Loucy (cell line): ENCODE measurements around the gene EZR.

Experiments
- H2AFZ ChIP-seq: fragments of 200-600 bp; sonication (generic); 2 replicates; pipeline ENCODE4 v1.6.0; 2016; ENCODE audit warnings: antibody characterized with exemption, mild to moderate bottlenecking, low read length, moderate library complexity
- H3F3A ChIP-seq: fragments of 200-600 bp; 2 replicates; pipeline ENCODE4 v1.6.0; 2016; ENCODE audit warnings: antibody characterized with exemption, low read depth, mild to moderate bottlenecking
- H3K27me3 ChIP-seq: fragments of 200-600 bp; sonication (generic); 2 replicates; pipeline ENCODE4 v1.6.1; 2014; ENCODE audit warnings: low read length, mild to moderate bottlenecking; ENCODE audit not compliant: insufficient read depth, poor library complexity, severe bottlenecking
- H3K36me3 ChIP-seq: fragments of 200-600 bp; sonication (generic); 2 replicates; pipeline ENCODE4 v1.6.1; 2016; ENCODE audit warnings: low read length; ENCODE audit not compliant: insufficient read depth
- H3K4me1 ChIP-seq: fragments of 200-600 bp; sonication (generic); 2 replicates; pipeline ENCODE4 v1.5.1; 2014; ENCODE audit warnings: low read length, mild to moderate bottlenecking; ENCODE audit not compliant: insufficient read depth, poor library complexity, severe bottlenecking
- H3K4me2 ChIP-seq: fragments of 200-600 bp; sonication (generic); 2 replicates; pipeline ENCODE4 v1.6.0; 2014; ENCODE audit warnings: antibody characterized with exemption, low read length, low read depth, mild to moderate bottlenecking; ENCODE audit not compliant: poor library complexity, severe bottlenecking
- H3K4me3 ChIP-seq: fragments of 200-600 bp; sonication (generic); 2 replicates; pipeline ENCODE4 v1.5.1; 2014; ENCODE audit warnings: low read length, mild to moderate bottlenecking, mixed read lengths; ENCODE audit not compliant: poor library complexity, severe bottlenecking
- H3K79me2 ChIP-seq: fragments of 200-600 bp; sonication (generic); 2 replicates; pipeline ENCODE4 v1.6.1; 2014; ENCODE audit warnings: low read length; ENCODE audit not compliant: insufficient read depth
- H3K9ac ChIP-seq: fragments of 200-600 bp; sonication (generic); 2 replicates; pipeline ENCODE4 v1.6.0; 2014; ENCODE audit warnings: mild to moderate bottlenecking, low read depth, low read length, moderate library complexity; ENCODE audit not compliant: poor library complexity, severe bottlenecking
- H3K9me2 ChIP-seq: fragments of 200-600 bp; sonication (generic); replicated peaks from 2 replicates; pipeline ENCODE4 v1.6.1; 2016; ENCODE audit warnings: low read depth, low read length, mixed read lengths
- H3K9me3 ChIP-seq: fragments of 200-600 bp; sonication (generic); 2 replicates; pipeline ENCODE4 v1.6.1; 2014; ENCODE audit warnings: mild to moderate bottlenecking, antibody characterized with exemption, low read length, low read depth; ENCODE audit not compliant: insufficient read depth
- H4K20me1 ChIP-seq: fragments of 200-600 bp; sonication (generic); 2 replicates; pipeline ENCODE4 v1.6.0; 2014; ENCODE audit warnings: antibody characterized with exemption, low read length, mild to moderate bottlenecking; ENCODE audit not compliant: insufficient read depth, poor library complexity, severe bottlenecking
- EZH2phosphoT487 ChIP-seq: fragments of 200-600 bp; IDR thresholded peaks from 2 replicates; pipeline ENCODE4 v1.6.1; 2018; ENCODE audit warnings: antibody characterized with exemption, mild to moderate bottlenecking, moderate library complexity, borderline replicate concordance
- TF ChIP-seq, protein P1 (sequence below): fragments of 200-600 bp; sonication (generic); conservative IDR thresholded peaks from 2 replicates; pipeline ENCODE4 v1.5.1; 2014; ENCODE audit warnings: mild to moderate bottlenecking, antibody characterized with exemption, low read length

Gene EZR

DNA sequence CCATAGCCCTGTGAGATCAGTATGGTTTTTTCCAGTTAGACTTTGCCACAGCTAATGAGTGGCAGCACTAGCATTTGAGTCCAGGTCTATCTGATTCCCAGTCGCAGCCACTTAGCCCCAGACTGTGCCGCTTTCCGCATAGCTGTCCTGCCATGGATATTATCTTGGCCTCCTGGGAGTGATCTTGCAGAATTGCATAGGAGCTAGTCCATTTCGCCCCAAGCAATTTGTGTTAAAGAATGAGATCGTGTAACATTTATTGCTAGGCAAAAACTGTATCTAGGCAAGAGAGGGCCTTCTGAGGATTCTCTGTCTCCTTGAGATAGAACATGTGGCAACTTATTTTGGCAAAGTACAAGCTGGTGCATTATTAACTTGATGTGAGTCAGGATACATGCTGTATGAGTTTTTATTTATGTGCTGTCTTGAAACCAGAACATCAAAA is 74.2 kb downstream of the EZR start:
- Histone ChIP-seq H4K20me1 (no peaks in the 10 kb centered on the region), H3K4me2 (no peak overlapping the region), H3K27me3 (no peaks in the 10 kb centered on the region), H3K9me2 (no peaks in the 10 kb centered on the region), H3K9ac (no peak overlapping the region), H3K9me3 (no peaks in the 10 kb centered on the region), H3K4me1 (no peaks in the 10 kb centered on the region), H3K36me3 (no peaks in the 10 kb centered on the region), H3F3A (no peaks in the 10 kb centered on the region), H3K4me3 (no peak overlapping the region), H3K79me2 (no peaks in the 10 kb centered on the region), H2AFZ (no peak overlapping the region)
- TF ChIP-seq, protein P1, sequence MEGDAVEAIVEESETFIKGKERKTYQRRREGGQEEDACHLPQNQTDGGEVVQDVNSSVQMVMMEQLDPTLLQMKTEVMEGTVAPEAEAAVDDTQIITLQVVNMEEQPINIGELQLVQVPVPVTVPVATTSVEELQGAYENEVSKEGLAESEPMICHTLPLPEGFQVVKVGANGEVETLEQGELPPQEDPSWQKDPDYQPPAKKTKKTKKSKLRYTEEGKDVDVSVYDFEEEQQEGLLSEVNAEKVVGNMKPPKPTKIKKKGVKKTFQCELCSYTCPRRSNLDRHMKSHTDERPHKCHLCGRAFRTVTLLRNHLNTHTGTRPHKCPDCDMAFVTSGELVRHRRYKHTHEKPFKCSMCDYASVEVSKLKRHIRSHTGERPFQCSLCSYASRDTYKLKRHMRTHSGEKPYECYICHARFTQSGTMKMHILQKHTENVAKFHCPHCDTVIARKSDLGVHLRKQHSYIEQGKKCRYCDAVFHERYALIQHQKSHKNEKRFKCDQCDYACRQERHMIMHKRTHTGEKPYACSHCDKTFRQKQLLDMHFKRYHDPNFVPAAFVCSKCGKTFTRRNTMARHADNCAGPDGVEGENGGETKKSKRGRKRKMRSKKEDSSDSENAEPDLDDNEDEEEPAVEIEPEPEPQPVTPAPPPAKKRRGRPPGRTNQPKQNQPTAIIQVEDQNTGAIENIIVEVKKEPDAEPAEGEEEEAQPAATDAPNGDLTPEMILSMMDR: no peak
- TF ChIP-seq EZH2phosphoT487: no peak

DNA sequence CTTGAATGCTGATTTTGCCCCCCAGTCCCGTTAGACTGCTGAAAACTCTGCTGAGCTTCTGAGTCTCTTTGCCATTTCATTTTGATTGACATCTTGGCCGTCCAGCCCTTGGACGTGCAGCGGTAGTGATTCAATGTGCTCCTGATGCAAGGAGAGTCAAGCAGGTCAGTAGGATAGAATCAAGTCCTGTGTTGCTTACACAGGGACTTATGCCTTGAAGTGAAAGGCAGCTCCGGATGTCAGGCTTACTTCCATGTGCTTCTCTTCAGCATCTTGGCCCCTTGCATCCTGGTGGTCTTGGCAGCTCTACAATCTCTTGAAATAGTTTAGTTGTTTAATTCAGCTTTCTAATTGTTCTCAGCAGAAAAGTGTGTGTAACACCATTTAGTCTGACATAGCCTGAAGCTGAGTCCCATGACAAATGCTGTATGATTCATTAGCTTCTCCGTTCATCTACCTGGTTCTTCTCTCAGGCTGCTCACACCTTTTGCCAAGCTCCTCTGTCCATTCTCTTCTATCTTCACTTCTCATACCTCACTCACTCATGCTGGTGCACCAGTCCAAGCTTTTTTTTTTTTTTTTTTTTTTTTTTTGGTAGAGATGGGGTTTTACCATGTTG is 76.0 kb downstream of the EZR start:
- no peaks in the 10 kb centered on the region for H3K9me2 ChIP-seq
- H4K20me1 ChIP-seq: no peaks in the 10 kb centered on the region
- no peak for TF ChIP-seq EZH2phosphoT487
- TF ChIP-seq, protein P1: no peak
- H3K9me3 ChIP-seq: 0 out of 2 replicates have a peak, but pooled peaks cover 4% of the 10 kb centered on the region
- H3K79me2 ChIP-seq: no peaks in the 10 kb centered on the region
- H2AFZ ChIP-seq: no peak overlapping the region
- no peaks in the 10 kb centered on the region for H3K4me1 ChIP-seq
- H3K27me3 ChIP-seq: no peaks in the 10 kb centered on the region
- H3K36me3 ChIP-seq: no peaks in the 10 kb centered on the region
- H3K9ac ChIP-seq: no peak overlapping the region
- no peak overlapping the region for H3K4me2 ChIP-seq
- no peak overlapping the region for H3K4me3 ChIP-seq
- no peaks in the 10 kb centered on the region for H3F3A ChIP-seq

DNA sequence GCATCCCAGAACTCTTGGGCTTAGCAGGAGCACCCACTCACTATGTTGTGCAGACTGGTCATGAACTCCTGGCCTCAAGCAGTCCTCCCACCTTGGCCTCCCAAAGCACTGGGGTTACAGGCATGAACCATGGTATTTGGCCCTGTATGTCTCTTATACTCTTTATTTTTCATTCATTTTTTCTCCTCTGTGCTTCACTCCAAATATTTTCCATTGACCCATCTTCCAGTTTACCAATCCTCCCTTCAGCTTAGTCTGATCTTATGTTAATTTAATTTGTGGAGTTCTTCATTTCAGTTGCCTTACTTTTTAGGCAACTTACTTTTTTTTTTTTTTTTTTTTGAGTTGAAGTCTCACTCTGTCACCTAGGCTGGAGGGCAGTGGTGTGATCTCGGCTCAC is 79.5 kb downstream of the EZR start:
- H3K27me3 ChIP-seq: no peaks in the 10 kb centered on the region
- no peak overlapping the region for H3K4me2 ChIP-seq
- no peaks in the 10 kb centered on the region for H3K79me2 ChIP-seq
- 0 out of 2 replicates have a peak, but pooled peaks cover 4% of the 10 kb centered on the region for H3K9me3 ChIP-seq
- H3K4me1 ChIP-seq: no peaks in the 10 kb centered on the region
- H3K4me3 ChIP-seq: no peak overlapping the region
- TF ChIP-seq EZH2phosphoT487: no peak
- TF ChIP-seq, protein P1: no peak
- H2AFZ ChIP-seq: no peak overlapping the region
- no peak overlapping the region for H3K9ac ChIP-seq
- no peaks in the 10 kb centered on the region for H4K20me1 ChIP-seq
- H3K36me3 ChIP-seq: no peaks in the 10 kb centered on the region
- no peaks in the 10 kb centered on the region for H3K9me2 ChIP-seq
- H3F3A ChIP-seq: no peaks in the 10 kb centered on the region
